ENCODE data around the gene PIGM. TPM values are rescaled to one million over a fixed set of nuclear protein-coding genes. Genes with fewer than 3 reads are reported as not detected.
"Not testable (repeated sequence)": the region's sequence is repeated elsewhere in the genome, so short reads cannot be mapped to it uniquely, and the experiment has no call there.

The PIGM gene
- total RNA-seq, 3 donors from 2014 or later (not counting 1 experiment from before 2014, with no cell fraction given) = 3.8 to 5.1 (median 3.9) TPM

- 91% methylated on average over 1 of the region's 1 CpG for WGBS (ENCODE audit: insufficient coverage)
These were observed 18.8 kb upstream of the PIGM start for GRCh38 chr1:160050619-160051018.

DNA sequence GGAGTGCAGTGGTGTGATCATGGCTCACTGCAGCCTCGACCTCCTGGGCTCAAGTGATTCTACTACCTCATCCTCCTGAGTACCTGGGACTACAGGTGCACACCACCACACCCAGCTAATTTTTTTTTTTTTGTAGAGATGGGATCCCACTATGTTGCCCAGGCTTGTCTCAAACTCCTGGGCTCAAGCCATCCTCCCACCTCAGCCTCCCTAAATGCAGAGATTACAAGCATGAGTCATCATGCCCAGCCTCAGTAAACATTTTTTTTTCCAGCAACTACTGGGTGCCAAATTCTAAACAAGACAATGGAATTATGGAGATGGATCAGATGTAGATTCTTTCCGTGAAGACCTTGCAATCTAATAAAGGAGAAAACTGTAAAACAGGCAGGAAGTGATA, 18.4 kb upstream of the PIGM start:
- DNase-seq; H3K36me3 ChIP-seq (ENCODE audit: control insufficient read depth, insufficient read depth, low read length); H3K4me3 ChIP-seq (ENCODE audit: low read length); H3K9me3 ChIP-seq (ENCODE audit: control insufficient read depth, insufficient read depth, low read length); ATAC-seq; H3K27ac Mint-ChIP-seq; H3K9me3 Mint-ChIP-seq; intact Hi-C loops (cut with micrococcal nuclease); H3K4me1 ChIP-seq (ENCODE audit: control insufficient read depth, insufficient read depth, low read length); H3K27ac ChIP-seq (ENCODE audit: low read length); H3K4me3 Mint-ChIP-seq; H3K27me3 ChIP-seq (ENCODE audit: control insufficient read depth, insufficient read depth, low read length); H3K36me3 Mint-ChIP-seq: not testable (repeated sequence)
- WGBS (ENCODE audit: insufficient coverage) = 70% methylated on average over 2 of the region's 2 CpGs
- Mint-ChIP-seq H3K4me1 (peaks cover 11 to 12% of the 10 kb centered on the region in 2 donors), H3K27me3 (ENCODE audit: low read depth in 2 of 2) (peaks cover 29 to 34% of the 10 kb centered on the region in 2 donors)

More at GRCh38 chr1:160050619-160051018, 18.8 kb upstream of the PIGM start:
- no peaks in the 10 kb centered on the region for H3K36me3 Mint-ChIP-seq
- H3K4me1 Mint-ChIP-seq = peaks cover 11 to 12% of the 10 kb centered on the region in 2 donors
- ATAC-seq (no peak), DNase-seq (no peak)
- Histone ChIP-seq H3K4me1 (ENCODE audit: control insufficient read depth, insufficient read depth, low read length) (peaks cover 7% of the 10 kb centered on the region), H3K9me3 (ENCODE audit: control insufficient read depth, insufficient read depth, low read length) (no peaks in the 10 kb centered on the region), H3K27me3 (ENCODE audit: control insufficient read depth, insufficient read depth, low read length) (no peaks in the 10 kb centered on the region), H3K36me3 (ENCODE audit: control insufficient read depth, insufficient read depth, low read length) (no peaks in the 10 kb centered on the region), H3K27ac (ENCODE audit: low read length) (no peak overlapping the region), H3K4me3 (ENCODE audit: low read length) (no peak overlapping the region)
- H3K9me3 Mint-ChIP-seq = no peaks in the 10 kb centered on the region
- TF ChIP-seq, protein P1, sequence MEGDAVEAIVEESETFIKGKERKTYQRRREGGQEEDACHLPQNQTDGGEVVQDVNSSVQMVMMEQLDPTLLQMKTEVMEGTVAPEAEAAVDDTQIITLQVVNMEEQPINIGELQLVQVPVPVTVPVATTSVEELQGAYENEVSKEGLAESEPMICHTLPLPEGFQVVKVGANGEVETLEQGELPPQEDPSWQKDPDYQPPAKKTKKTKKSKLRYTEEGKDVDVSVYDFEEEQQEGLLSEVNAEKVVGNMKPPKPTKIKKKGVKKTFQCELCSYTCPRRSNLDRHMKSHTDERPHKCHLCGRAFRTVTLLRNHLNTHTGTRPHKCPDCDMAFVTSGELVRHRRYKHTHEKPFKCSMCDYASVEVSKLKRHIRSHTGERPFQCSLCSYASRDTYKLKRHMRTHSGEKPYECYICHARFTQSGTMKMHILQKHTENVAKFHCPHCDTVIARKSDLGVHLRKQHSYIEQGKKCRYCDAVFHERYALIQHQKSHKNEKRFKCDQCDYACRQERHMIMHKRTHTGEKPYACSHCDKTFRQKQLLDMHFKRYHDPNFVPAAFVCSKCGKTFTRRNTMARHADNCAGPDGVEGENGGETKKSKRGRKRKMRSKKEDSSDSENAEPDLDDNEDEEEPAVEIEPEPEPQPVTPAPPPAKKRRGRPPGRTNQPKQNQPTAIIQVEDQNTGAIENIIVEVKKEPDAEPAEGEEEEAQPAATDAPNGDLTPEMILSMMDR (IDR thresholded peaks at IDR 0.05) = no peak
- intact Hi-C loops (cut with micrococcal nuclease) = no loop called here
- H3K27ac Mint-ChIP-seq = no peak overlapping the region
- H3K27me3 Mint-ChIP-seq (ENCODE audit: low read depth in 2 of 2) = peaks cover 33 to 34% of the 10 kb centered on the region in 2 donors
- no peak overlapping the region for H3K4me3 Mint-ChIP-seq

DNA sequence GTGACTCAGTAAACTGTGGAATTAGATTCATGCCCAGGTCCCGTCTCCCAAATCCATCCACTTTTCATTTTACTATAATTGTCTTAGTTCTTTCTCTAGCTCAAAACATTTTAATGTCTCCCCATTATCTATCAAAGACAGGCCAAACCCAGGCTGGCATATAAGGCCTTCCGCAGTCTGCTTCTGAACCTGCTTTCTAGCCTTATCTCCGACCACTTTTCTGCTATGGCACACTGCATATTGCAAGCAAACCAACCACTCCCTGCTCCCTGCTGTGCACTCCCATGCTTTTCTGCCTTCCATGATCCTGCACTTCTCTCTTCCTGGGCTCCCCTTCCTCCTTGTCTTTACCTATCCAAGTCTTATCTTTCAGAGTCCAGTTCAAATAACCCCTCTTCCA, 17.3 kb upstream of the PIGM start:
- intact Hi-C loops (cut with micrococcal nuclease) = no loop called here
- no peak for DNase-seq
- Mint-ChIP-seq H3K4me3 (no peak overlapping the region), H3K27ac (no peak overlapping the region), H3K9me3 (no peaks in the 10 kb centered on the region), H3K27me3 (ENCODE audit: low read depth in 2 of 2) (peaks cover 18 to 28% of the 10 kb centered on the region in 2 donors), H3K4me1 (peaks cover 11 to 12% of the 10 kb centered on the region in 2 donors), H3K36me3 (no peaks in the 10 kb centered on the region)
- no peaks in the 10 kb centered on the region for H3K27me3 ChIP-seq (ENCODE audit: control insufficient read depth, insufficient read depth, low read length)
- no peaks in the 10 kb centered on the region for H3K36me3 ChIP-seq (ENCODE audit: control insufficient read depth, insufficient read depth, low read length)
- ATAC-seq = no peak
- no peak overlapping the region for H3K4me3 ChIP-seq (ENCODE audit: low read length)
- H3K27ac ChIP-seq (ENCODE audit: low read length) = no peak overlapping the region
- no peaks in the 10 kb centered on the region for H3K9me3 ChIP-seq (ENCODE audit: control insufficient read depth, insufficient read depth, low read length)
- H3K4me1 ChIP-seq (ENCODE audit: control insufficient read depth, insufficient read depth, low read length) = peaks cover 7% of the 10 kb centered on the region
- WGBS (ENCODE audit: insufficient coverage) = 89% methylated on average over 3 of the region's 3 CpGs
- TF ChIP-seq, protein P1 (IDR thresholded peaks at IDR 0.05) = no peak

GRCh38 chr1:160048335-160048734, 16.5 kb upstream of the PIGM start:
- TF ChIP-seq, protein P1 (IDR thresholded peaks at IDR 0.05) = no peak

More at GRCh38 chr1:160048335-160048734, 16.5 kb upstream of the PIGM start:
- Histone ChIP-seq H3K4me1 (ENCODE audit: control insufficient read depth, insufficient read depth, low read length) (peaks cover 7% of the 10 kb centered on the region), H3K27ac (ENCODE audit: low read length) (no peak overlapping the region), H3K27me3 (ENCODE audit: control insufficient read depth, insufficient read depth, low read length) (no peaks in the 10 kb centered on the region), H3K4me3 (ENCODE audit: low read length) (no peak overlapping the region), H3K9me3 (ENCODE audit: control insufficient read depth, insufficient read depth, low read length) (no peaks in the 10 kb centered on the region), H3K36me3 (ENCODE audit: control insufficient read depth, insufficient read depth, low read length) (no peaks in the 10 kb centered on the region)
- H3K9me3 Mint-ChIP-seq = no peaks in the 10 kb centered on the region
- no peaks in the 10 kb centered on the region for H3K36me3 Mint-ChIP-seq
- ATAC-seq (no peak), DNase-seq (no peak)
- intact Hi-C loops (cut with micrococcal nuclease) = no loop called here
- peaks cover 14 to 25% of the 10 kb centered on the region in 2 donors for H3K27me3 Mint-ChIP-seq (ENCODE audit: low read depth in 2 of 2)
- peaks cover 11 to 12% of the 10 kb centered on the region in 2 donors for H3K4me1 Mint-ChIP-seq
- no peak overlapping the region for H3K4me3 Mint-ChIP-seq
- no peak overlapping the region for H3K27ac Mint-ChIP-seq
